ENCODE measurements around the gene FUT7.
A peak's percentile ranks its signal among the peaks of the same experiment; 100 is the strongest.

Gene FUT7, protein sequence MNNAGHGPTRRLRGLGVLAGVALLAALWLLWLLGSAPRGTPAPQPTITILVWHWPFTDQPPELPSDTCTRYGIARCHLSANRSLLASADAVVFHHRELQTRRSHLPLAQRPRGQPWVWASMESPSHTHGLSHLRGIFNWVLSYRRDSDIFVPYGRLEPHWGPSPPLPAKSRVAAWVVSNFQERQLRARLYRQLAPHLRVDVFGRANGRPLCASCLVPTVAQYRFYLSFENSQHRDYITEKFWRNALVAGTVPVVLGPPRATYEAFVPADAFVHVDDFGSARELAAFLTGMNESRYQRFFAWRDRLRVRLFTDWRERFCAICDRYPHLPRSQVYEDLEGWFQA

DNA sequence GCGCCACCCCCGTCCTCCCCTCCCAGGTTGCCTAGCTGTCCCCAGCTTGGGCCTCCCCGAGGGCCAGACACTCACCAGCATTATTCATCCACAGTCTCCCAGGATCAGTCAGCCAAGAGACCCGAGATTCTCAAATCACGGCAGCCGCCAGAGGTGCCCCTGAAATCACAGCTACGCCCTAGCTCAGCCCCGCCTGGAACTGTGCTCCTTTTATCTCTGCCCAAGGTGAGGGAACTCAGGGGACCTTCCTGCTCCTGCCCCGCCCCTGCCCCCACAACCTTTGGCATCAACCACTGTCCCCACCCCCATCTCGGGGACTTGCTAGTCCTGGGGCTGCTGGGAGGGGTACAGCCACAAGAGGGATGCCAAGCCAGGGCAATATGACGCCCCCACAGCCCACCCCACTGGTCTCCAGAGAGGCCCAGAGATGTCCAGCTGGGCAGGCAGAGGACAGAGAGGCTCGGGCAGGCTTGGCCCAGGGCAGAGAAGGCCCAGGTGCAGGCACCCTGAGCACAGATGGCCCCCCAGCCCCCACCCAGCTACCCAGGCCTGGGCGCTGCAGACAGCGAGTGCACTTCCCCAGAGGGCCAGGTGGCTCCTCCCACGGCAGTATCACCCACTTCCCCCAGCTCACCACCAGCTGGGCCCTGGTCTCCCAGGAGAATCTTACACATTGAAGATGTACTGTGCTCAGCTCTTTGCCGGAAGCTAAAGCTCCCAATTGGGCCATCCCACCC, at the start of gene FUT7:
Gene FUT7 (minus strand): TSS at position 185 of the 737 bp plus-strand sequence. CDS start 97 bp downstream, at position 88.
- DNase-seq = peak; percentile 81

- no peak for DNase-seq
Measured at GRCh38 chr9:137080260-137081122, 48.6 kb upstream of the FUT7 start.

DNA sequence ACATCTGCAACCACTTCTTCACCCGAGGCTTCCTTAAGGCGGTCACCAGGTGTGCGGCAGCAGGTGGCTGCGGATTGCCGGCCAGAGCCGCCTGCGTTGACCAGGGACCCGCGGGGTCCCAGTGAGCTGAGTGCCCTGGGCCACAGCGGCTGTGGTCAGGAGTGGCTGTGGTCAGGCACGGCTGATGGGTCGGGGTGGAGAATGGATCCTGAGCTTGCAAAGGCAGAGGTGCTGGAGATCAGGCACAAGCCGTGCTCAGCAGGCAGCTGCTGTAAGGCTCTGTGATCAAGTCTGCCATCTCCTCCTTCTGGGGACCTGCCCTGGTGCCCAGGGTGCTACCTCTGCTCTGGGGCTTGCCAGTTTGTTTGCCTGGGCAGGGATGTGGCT, 47.5 kb upstream of the FUT7 start:
- DNase-seq = no peak

DNA sequence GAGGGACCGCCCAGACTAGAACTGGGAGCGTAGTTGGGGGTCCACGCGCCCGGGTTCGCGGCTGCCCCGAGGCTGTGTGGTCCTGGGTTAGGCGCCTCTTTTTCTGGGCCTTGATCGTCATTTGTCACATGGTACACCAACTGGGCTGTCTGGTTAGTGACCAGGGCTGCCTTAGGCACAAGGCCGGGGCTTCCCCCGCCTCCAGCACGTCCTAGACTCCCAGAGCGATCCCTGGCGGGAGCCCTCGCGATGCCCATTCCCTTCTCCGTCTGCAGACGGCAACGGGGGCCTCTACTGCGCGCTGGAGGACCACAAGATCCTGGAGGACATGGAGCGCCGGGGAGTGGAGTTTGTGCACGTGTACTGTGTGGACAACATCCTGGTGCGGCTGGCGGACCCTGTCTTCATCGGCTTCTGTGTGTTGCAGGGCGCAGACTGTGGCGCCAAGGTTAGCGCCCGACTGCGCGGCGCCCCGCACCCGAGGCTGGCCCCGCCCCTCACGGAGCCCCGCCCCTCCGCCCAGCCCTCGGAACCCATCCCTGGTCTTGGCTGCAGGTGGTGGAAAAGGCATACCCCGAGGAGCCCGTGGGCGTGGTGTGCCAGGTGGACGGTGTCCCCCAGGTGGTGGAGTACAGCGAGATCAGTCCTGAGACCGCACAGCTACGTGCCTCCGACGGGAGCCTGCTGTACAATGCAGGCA, 47.0 kb upstream of the FUT7 start:
- no peak for DNase-seq

DNA sequence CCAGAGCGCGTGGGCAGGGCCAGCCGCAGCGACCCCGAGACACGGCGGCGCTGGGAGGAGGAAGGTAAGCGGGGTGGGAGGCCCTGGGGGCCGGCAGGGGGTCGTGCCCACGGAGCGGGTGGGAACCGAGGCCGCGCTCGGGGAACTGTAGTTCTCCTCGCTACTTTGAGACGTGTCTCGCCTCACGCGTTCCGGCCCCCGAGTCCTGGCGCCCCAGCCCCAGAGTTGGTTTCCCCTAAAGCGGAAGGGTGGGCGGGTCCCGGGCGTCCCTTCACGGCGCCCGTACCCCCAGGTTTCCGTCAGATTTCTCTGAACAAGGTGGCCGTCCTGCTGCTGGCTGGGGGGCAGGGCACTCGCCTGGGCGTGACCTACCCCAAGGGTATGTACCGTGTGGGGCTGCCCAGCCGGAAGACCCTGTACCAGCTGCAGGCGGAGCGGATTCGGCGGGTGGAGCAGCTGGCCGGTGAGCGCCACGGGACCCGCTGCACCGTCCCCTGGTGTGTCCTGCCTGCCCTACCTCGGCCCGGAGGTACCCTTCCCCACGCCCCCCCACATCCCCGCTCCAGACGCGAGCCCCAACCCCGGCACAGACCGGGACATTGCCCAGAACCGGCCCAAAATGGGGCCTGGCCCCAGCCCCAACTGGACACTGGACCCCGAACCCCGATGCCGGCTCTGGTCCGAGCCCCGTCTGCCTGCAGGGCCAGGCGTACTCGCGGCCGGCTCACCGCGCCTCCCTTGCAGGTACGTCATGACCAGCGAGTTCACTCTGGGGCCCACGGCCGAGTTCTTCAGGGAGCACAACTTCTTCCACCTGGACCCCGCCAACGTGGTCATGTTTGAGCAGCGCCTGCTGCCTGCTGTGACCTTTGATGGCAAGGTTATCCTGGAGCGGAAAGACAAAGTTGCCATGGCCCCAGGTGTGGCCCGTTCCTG, 46.1 kb upstream of the FUT7 start:
- DNase-seq = no peak

GRCh38 chr9:137077010-137077747, 45.3 kb upstream of the FUT7 start, which contains the start of gene UAP1L1:
TSS of gene UAP1L1 (plus strand) at chr9:137077517. CDS start at chr9:137077533, 16 bp downstream.
- DNase-seq = peak; percentile 80

DNA sequence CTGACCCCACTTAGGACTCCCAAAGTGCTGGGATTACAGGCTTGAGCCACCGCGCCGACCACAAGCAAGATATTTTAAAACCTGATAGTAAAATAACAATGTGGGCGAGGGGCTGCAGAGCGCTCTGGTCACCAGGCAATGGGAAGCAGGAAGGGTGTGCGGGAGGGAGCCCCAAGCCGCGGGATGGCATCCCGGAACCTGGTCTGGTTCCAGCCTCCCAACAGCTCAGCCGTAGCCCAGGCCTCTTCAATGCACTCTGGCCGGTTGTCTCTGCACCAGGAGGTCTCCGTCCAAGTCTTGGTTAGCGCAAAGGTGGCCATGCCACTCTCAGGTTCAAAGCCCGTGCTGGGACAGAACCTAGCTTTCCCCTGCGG, 44.7 kb upstream of the FUT7 start:
- DNase-seq = no peak

- DNase-seq = no peak
Measured at GRCh38 chr9:137075275-137075775, 43.4 kb upstream of the FUT7 start.

GRCh38 chr9:137074657-137075274, 42.9 kb upstream of the FUT7 start:
- DNase-seq = no peak

GRCh38 chr9:137073992-137074399, 42.1 kb upstream of the FUT7 start:
- DNase-seq = no peak

DNA sequence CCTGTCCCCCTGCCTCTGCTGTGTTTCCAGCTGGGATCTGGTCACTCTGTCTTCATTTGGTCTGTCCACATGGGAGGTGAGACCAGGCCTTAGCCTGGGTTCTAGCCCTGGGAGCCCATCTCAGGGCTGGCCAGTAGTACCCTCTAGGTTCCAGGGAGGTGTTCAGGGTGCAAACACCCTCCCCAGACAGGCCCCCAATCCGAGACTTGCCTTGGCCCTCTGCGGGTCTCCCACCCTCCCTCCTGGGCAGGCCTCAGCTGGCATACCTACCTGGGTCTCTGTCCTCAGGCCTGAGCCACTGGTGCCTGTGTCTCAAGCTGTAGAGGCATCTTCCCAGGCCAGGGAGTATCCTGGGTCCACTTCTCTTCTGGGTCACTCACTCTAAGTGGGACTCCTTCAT, 39.4 kb upstream of the FUT7 start:
- no peak for DNase-seq

DNA sequence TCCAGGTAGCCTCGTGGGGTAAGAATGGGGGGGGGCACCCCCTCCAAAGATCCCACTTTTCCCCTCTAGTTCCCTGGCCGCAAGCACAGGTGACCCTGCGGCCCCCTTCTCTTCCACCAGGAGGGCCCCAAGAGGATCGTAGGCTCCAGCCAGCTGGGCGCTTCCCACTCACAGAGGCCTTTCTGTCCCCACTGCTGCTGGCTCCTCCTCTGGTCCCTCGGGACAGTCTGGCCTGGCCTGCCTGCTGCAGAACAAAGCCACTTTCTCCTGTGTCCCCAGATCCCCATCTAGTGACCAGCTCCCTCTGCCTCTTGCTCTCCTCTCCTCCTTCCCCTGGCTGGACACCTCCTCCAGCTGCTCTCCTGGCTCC, 39.0 kb upstream of the FUT7 start:
- DNase-seq = no peak

GRCh38 chr9:137070201-137070905, 38.5 kb upstream of the FUT7 start, which contains the start of gene SAPCD2:
TSS of gene SAPCD2 (minus strand) at chr9:137070557. CDS start at chr9:137070460, 97 bp downstream.
- DNase-seq = peak; percentile 98

DNA sequence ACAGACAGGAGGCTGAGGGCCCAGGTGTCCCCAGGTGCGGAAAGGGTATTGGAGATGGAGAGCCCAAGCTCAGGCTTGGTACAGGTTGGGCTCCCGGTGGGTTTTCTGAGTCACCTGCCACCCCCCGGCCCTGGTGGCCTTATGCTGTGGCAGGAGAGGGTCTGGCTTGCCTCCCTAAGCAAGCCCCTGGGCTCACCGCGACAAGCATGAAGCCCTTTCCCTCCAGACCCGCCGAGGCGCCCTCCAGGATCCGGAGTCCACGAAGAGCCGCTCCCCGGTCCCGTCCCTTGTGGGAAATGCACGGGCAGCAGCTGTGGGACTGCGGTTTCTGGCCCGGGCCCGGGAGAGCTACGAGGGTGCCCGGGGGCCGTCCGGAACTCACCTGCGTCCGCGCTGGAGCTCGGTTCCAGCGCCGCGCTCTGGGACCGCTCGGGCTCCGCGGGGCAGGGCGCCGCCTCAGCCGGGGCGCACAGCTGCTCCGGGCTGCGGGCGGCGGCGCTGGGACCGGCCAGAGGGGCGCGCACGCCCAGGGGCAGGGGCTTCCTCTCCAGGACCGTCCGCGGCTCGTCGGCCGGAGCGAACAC, 37.7 kb upstream of the FUT7 start:
- peak; percentile 56 for DNase-seq

DNA sequence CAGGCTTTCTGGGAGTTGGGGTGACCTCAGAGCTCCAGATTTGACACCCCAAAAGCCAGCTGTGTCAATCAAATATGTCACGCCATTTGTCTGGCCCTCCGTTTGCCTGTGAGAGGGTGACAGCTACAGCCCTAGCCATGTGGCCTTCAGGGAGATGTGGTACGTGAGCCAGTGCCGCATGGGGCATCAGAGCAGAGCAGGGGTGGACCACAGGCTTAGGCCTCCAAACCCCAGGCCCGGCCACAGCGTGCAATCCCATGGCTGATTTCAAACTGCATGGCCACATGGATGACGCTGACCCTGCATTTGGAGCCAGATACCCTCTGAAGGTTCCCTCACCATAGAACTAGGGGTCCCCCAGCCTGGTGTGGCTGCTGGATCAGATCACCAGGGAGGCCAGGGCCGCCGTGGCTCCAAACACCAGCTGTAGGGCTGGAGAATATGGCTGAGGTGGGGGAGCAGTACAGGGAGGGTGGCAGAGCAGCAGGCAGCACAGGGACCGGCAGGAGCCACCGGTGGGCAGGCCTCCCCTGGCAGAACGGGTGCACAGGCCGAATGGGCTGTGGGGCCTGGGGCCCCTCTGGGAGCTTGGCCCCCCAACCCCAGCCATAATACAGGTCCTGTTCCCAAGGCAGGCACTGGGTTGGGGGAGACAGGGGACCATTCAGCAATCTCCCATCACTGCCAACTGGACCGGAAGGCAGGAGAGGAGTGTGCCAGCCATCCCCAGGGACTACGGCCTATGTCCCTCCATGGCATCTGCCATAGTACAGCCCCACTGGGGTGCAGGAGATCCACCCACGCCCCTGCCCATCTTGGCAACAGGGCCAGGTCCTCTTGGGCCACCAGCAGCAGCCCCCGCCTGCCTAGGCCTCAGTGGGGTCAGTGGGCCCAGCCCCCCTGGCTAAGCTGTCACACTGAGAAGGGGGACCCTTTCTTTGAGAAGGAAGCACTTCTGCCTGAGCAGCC, 36.9 kb upstream of the FUT7 start:
- DNase-seq = no peak

- DNase-seq = peak; percentile 94
Measured at GRCh38 chr9:137067860-137068538, 36.1 kb upstream of the FUT7 start.
